DND-41 (cell line): Measurements from ENCODE around the gene EIF2B1.

ENCODE experiments used
- ATAC-seq: fragments of 200-7000 bp; cut with Tn5 transposase; 3 replicates; pipeline ENCODE4 v1.9.1; 2021; ENCODE audit warnings: low read depth; ENCODE audit not compliant: insufficient read depth
- DNase-seq: peaks from one replicate; pipeline ENCODE4 v3.0.0-alpha.2; 2020
- H2AFZ ChIP-seq: 2 replicates; pipeline ENCODE4 v1.6.0; 2012; ENCODE audit warnings: low read depth, low read length
- H3K27ac ChIP-seq: 2 replicates; pipeline ENCODE4 v1.5.1; 2012; ENCODE audit warnings: low read length, inconsistent platforms
- H3K27me3 ChIP-seq: fragments of 200-600 bp; sonication (generic); 2 replicates; pipeline ENCODE4 v1.6.0; 2012; ENCODE audit warnings: low read length, mild to moderate bottlenecking, inconsistent platforms; ENCODE audit not compliant: insufficient read depth, poor library complexity
- H3K36me3 ChIP-seq: 2 replicates; pipeline ENCODE4 v1.5.1; 2012; ENCODE audit warnings: low read length, inconsistent platforms; ENCODE audit not compliant: insufficient read depth
- H3K4me1 ChIP-seq: 2 replicates; pipeline ENCODE4 v1.5.1; 2012; ENCODE audit warnings: mild to moderate bottlenecking, low read length; ENCODE audit not compliant: insufficient read depth
- H3K4me2 ChIP-seq: 2 replicates; pipeline ENCODE4 v1.6.0; 2012; ENCODE audit warnings: mild to moderate bottlenecking, moderate library complexity, low read length, inconsistent platforms; ENCODE audit not compliant: insufficient read depth
- H3K4me3 ChIP-seq, 2 experiments: fragments of 200-600 bp in 1 of 2; shearing (Covaris generic) in 1 of 2; 2 replicates each; pipeline ENCODE4 v1.5.1; 2012 to 2016; ENCODE audit warnings: inconsistent platforms in 2 of 2, low read length in 2 of 2, mild to moderate bottlenecking in 2 of 2, low read depth in 1 of 2, moderate library complexity in 1 of 2
- H3K79me2 ChIP-seq: 2 replicates; pipeline ENCODE4 v1.6.0; 2012; ENCODE audit warnings: low read length, inconsistent platforms; ENCODE audit not compliant: insufficient read depth
- H3K9ac ChIP-seq: 2 replicates; pipeline ENCODE4 v1.6.0; 2012; ENCODE audit warnings: low read depth, mild to moderate bottlenecking, inconsistent platforms, low read length, moderate library complexity
- H3K9me3 ChIP-seq: 2 replicates; pipeline ENCODE4 v1.5.1; 2012; ENCODE audit warnings: low read length, moderate library complexity, mild to moderate bottlenecking, inconsistent platforms; ENCODE audit not compliant: insufficient read depth, severe bottlenecking
- H4K20me1 ChIP-seq: 2 replicates; pipeline ENCODE4 v1.6.0; 2012; ENCODE audit warnings: low read length; ENCODE audit not compliant: insufficient read depth
- CTCF ChIP-seq: IDR thresholded peaks from 2 replicates; pipeline ENCODE4 v1.5.1; 2012; ENCODE audit warnings: borderline replicate concordance, low read length, moderate library complexity, mild to moderate bottlenecking; ENCODE audit not compliant: poor library complexity, severe bottlenecking; ENCODE audit errors: extremely low read depth
- EZH2 ChIP-seq: IDR thresholded peaks from 3 replicates; pipeline ENCODE4 v1.6.1; 2012; ENCODE audit warnings: borderline replicate concordance, low read depth, mild to moderate bottlenecking, moderate library complexity, low read length, inconsistent platforms; ENCODE audit not compliant: severe bottlenecking

The EIF2B1 gene

GRCh38 chr12:123617580-123617979, 15.9 kb downstream of the EIF2B1 start:
- Histone ChIP-seq H3K79me2 (peaks cover 8% of the 10 kb centered on the region; the same call in 1 of the 2 replicates), H3K4me2 (no peak overlapping the region), H3K4me1 (no peaks in the 10 kb centered on the region), H3K9me3 (no peaks in the 10 kb centered on the region), H3K36me3 (peaks cover 90% of the 10 kb centered on the region), H3K9ac (no peak overlapping the region), H3K27ac (no peak overlapping the region), H3K27me3 (no peaks in the 10 kb centered on the region), H4K20me1 (peaks cover 6% of the 10 kb centered on the region; the same call in 1 of the 2 replicates), H2AFZ (no peak overlapping the region), H3K4me3 (no peak overlapping the region)
- no peak for TF ChIP-seq CTCF
- no peak for ATAC-seq
- no peak for DNase-seq

DNA sequence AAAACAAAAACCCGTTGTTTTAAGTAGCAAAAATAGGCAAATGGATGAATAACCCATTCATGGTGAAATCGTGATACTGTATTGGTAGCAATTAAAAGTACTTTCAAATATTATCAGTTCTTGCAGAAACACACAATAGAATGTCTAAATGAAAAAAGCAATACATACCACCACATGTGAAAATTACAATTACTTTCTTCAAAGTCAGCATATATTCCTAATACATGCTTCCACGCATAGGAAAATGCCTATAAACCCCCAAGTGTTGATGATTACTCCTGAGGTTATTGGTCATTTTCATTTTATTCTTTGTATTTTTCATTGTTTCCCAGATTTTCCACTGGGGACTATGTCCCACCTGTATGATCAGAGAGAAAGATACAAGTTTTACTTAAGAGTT, 16.3 kb downstream of the EIF2B1 start:
- H3K79me2 ChIP-seq = peaks cover 8% of the 10 kb centered on the region; the same call in 1 of the 2 replicates
- H3K27ac ChIP-seq = no peak overlapping the region
- peaks cover 90% of the 10 kb centered on the region for H3K36me3 ChIP-seq
- no peak overlapping the region for H3K4me2 ChIP-seq
- ATAC-seq = no peak
- no peaks in the 10 kb centered on the region for H3K4me1 ChIP-seq
- H3K4me3 ChIP-seq = no peak overlapping the region
- DNase-seq = no peak
- no peaks in the 10 kb centered on the region for H3K27me3 ChIP-seq
- H4K20me1 ChIP-seq = peaks cover 6% of the 10 kb centered on the region; the same call in 1 of the 2 replicates
- no peak overlapping the region for H3K9ac ChIP-seq
- no peak overlapping the region for H2AFZ ChIP-seq
- TF ChIP-seq CTCF = no peak
- TF ChIP-seq EZH2 = no peak
- H3K9me3 ChIP-seq = no peaks in the 10 kb centered on the region

DNA sequence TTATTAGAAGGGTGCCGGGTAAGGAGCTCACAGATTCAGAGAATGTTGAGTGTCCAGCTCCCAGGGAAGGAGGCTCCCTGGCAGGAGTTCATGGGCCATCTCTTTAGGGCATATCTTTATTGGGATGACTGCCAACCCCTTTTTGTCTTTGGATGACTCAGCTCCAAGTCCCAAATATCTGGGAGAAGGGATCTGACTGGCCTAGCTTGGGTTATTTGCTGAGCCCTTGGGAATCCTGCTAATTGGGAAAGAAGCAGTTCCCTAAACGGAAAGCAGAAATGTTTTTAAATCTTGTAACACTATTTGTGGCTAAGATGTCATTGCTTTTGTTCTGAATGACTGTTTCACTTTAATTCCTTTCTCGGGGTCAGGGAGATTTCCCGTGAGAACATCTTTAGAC, 19.0 kb downstream of the EIF2B1 start:
- Histone ChIP-seq H2AFZ (no peak overlapping the region), H3K27ac (no peak overlapping the region), H4K20me1 (peaks cover 4% of the 10 kb centered on the region; the same call in 1 of the 2 replicates), H3K27me3 (no peaks in the 10 kb centered on the region), H3K4me1 (no peaks in the 10 kb centered on the region), H3K4me2 (no peak overlapping the region), H3K79me2 (peaks cover 20% of the 10 kb centered on the region; the same call in 1 of the 2 replicates), H3K9me3 (no peaks in the 10 kb centered on the region), H3K4me3 (no peak overlapping the region), H3K9ac (no peak overlapping the region), H3K36me3 (peaks cover 89% of the 10 kb centered on the region)
- no peak for TF ChIP-seq EZH2
- no peak for TF ChIP-seq CTCF
- no peak for ATAC-seq
- DNase-seq = no peak

- no peak for DNase-seq
- no peaks in the 10 kb centered on the region for H3K4me1 ChIP-seq
- no peak overlapping the region for H3K9ac ChIP-seq
- peaks cover 4% of the 10 kb centered on the region; the same call in 1 of the 2 replicates for H4K20me1 ChIP-seq
- H3K4me2 ChIP-seq = no peak overlapping the region
- no peaks in the 10 kb centered on the region for H3K27me3 ChIP-seq
- peaks cover 89% of the 10 kb centered on the region for H3K36me3 ChIP-seq
- no peaks in the 10 kb centered on the region for H3K9me3 ChIP-seq
- H3K79me2 ChIP-seq = peaks cover 23% of the 10 kb centered on the region; the same call in 1 of the 2 replicates
- H3K27ac ChIP-seq = no peak overlapping the region
- no peak for ATAC-seq
- TF ChIP-seq CTCF = no peak
- TF ChIP-seq EZH2 = no peak
- no peak overlapping the region for H2AFZ ChIP-seq
- no peak overlapping the region for H3K4me3 ChIP-seq
Observed at GRCh38 chr12:123614110-123614509, 19.4 kb downstream of the EIF2B1 start.
